Smooth muscle cell of the brain vasculature (primary cell): ENCODE results near the gene SLC39A7.

Experiments used
- DNase-seq: peaks from one replicate; pipeline ENCODE4 v3.0.0-alpha.2; 2012; ENCODE audit warnings: low read depth, low spot score

The SLC39A7 gene

GRCh38 chr6:33200219-33201146, at the start of gene SLC39A7, which contains the start of gene RXRB:
SLC39A7 (plus strand) TSS chr6:33200867; CDS start chr6:33201246, 379 bp downstream.
RXRB (minus strand) TSS chr6:33200665; CDS start chr6:33200476, 189 bp downstream.
- DNase-seq = peak; percentile 100

GRCh38 chr6:33151050-33151449, 49.6 kb upstream of the SLC39A7 start:
- DNase-seq = no peak

GRCh38 chr6:33154349-33154748, 46.3 kb upstream of the SLC39A7 start:
- DNase-seq = no peak

- DNase-seq = no peak
These were observed 44.1 kb upstream of the SLC39A7 start for GRCh38 chr6:33156561-33156960.

DNA sequence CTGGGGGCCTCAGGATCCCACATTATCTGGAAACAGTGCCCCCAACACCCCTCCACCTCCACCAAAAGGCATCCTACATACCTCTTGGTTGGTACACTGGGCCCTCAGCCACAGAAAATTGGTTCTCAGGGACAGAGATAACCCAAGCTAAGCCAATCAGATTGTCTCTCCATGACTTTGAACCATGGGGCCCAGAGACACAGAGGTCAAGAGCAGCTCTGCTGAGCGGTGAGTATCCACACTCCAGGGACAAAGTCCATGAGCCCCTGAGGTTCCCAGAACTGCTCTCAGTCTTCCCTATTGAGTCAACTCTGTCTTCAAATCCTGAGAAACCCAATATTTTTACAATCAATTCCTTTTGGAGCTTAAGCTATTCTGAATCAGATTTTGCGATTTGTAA, 43.7 kb upstream of the SLC39A7 start:
- DNase-seq = no peak

DNA sequence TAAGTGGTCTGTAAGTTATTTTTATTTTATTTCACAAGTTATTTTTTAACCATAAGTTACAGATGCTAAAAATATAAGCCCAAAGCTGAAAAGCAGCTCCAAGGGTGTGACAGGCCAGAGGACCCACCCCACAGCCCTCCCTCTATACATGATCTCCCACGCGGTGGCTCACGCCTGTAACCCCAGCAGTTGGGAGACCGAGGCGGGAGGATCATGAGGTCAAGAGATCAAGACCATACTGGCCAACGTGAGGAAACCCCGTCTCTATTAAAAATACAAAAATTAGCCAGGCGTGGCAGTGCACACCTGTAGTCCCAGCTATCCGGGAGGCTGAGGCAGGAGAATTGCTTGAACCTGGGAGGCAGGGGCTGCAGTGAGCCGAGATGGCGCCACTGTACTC, 40.6 kb upstream of the SLC39A7 start:
- DNase-seq = no peak

DNA sequence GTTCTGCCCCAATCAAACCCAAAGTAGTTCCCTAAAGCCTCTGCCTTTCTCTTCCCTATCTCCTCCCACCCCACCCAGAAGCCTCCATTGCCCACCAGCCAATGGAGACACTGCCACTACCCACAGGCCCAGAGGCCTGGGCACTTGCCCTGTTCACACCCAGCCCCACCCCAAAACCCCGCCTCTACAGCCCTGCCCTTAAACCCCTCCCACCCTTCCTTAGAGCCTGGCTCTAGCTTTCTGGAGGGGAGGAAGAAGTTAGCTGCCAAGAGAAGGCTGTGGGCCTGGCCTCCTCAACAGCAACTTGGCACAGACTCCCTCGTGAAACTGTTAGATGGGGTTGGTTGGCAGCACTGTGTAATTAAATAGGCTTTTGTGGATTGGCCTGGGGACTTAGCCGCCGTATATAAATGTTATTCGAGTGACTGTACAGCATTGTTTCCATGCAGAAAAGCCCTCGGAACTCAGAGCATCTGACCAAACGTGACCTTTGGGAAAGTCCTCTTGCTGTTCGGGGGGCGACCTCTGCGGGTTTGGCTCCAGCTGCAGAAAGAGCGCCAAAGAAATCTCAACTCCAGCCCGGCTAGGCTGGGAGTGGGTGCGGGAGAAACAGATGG, 39.8 kb upstream of the SLC39A7 start:
- DNase-seq = no peak

GRCh38 chr6:33161354-33162331, 39.0 kb upstream of the SLC39A7 start:
- DNase-seq = no peak

- DNase-seq = no peak
These were observed 37.1 kb upstream of the SLC39A7 start for GRCh38 chr6:33163540-33163939.

DNA sequence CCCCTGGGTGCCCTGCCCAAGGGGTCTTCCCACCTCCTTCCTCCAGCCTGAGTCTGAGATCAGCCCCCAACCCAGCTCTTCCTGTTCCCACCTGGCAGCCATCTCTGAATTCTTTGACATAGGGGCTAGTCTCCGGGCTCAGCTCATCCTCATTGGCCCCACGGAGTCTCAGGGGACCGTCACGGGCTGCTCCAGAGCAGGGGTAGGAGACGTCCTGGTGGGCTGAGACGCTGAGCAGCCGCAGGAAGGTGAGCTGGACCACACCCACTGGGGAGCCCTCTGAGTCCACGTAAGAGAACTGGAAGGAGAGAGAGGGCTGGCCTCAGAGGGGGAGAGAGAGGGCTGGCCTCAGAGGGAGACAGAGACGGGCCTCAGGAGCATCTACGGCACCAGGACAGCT, 36.5 kb upstream of the SLC39A7 start:
- DNase-seq = no peak

DNA sequence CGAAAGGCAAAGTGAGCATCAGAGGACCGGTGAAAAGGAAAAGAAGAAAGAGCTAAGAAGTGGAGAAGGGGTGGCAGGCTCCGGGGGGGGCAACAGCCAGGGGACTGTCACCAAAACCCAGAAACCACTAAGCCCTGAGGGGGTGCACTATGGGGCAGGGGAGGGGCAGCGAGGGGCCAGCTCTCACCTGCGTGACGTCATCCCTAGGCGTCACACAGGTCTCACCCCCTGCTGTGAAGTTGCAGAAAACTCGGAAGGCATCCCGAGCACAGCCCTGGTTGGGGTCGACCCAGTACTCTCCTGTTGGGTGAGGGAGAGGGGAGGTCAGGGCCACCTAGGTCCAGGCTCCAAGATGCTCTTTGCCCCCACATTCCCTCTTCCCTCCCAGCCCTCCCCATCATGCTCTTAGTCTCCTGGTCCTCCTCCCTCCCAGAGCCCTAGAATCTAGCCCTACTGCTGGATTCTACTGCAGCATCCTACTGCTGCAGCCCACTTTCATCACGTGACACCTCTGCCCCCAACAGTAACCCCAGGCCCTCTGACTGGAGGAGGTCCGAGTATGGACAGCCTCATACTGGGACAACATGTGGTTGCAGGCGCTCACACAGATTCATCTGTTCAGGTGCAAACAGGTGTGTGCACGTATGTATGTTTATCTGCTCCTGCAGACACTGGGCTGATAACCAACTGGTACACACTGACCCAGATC, 35.8 kb upstream of the SLC39A7 start:
- no peak for DNase-seq

DNA sequence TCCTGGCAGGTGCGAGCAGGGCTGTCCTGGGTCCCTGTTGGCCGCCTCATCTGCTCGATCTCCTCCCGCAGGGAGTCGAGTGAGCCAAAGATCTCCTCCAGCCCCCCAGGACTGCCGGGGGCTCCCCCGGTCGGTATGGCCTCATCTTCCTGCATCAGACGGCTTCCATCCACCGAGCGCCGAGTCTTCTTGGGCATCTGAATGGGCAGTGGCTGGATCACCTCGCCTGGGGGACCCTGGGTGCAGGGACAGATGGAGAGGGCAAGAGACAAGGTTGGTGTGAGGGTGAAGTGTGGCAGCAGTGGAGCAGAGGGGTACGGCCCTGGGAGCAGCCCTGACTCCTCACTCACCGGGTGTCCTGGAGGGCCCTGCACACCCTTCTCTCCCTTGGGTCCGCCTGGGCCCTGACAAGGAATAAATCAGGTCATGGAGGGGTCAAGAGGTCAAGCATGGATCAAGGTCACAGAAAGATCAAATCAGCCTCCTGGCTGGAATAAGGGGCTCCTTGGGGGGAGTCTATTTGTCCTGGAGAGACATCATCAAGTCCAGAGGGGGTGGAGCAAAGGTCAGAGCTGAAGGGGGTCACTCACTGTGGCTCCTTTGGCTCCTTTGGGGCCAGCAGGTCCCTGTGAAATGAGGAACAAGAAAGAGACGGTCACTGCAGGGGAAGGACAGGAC, 34.9 kb upstream of the SLC39A7 start:
- no peak for DNase-seq

- no peak for DNase-seq
These were observed 34.3 kb upstream of the SLC39A7 start for GRCh38 chr6:33166363-33166762.

DNA sequence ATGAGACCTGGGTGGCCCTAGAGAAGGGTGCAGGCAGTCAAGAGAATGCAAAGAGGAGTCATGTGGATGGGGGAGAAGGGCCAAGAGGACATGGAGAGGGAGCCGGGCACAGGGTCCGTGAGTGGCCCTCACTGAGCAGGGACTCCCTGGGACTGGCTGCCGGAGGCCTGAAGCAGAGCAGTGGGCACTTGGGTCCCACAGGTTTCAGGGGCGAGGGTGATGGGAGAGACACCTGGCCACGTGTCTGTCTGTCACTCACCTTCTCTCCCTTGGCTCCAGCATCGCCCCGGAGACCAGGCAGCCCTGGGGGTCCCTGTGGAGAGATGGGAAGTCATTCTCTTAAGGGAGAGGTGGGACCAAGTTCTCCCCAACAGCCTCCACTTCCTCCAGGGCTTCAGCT, 33.9 kb upstream of the SLC39A7 start:
- no peak for DNase-seq

- no peak for DNase-seq
These were observed 33.0 kb upstream of the SLC39A7 start for GRCh38 chr6:33167374-33168283.

- no peak for DNase-seq
These were observed 32.4 kb upstream of the SLC39A7 start for GRCh38 chr6:33168284-33168601.

DNA sequence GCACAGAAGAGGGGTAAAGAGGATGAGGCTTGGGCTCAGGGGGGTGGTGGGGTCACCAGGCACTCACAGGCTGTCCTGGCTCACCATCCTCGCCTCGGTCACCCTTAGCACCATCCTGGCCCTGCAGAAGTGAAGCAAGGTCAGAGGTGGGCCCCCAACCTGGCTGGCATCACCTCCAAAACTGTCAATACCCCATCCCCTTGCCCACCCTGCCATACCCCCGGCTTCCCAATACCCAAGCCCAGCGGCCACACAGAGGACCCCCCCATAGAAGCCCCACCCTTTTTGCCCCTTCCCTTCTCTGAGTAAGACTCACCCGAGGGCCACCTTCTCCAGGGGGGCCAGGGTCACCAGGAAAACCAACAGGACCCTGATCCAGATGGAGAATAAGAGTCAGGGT, 32.0 kb upstream of the SLC39A7 start:
- no peak for DNase-seq

- no peak for DNase-seq
These were observed 31.1 kb upstream of the SLC39A7 start for GRCh38 chr6:33169291-33170175.
